Measurements from ENCODE around the gene PTPN14.

PTPN14 gene

DNA sequence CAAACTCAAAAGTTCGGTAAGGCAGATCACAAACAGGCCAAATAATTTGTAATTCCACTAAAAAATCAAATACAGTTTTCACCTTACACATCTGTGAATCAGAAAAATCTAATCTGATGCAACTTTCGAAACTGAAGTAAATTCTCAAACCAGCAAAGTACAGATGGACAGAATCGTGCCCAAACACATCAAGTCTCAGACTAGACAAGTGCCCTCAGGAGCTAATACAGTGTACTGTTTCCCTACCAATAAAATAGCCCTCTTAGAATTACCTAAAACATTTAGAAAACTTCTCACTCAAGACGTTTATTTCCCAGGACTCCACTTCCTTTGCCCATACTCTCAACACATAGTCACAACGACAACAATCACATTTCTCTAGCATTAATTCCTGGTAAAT, 136.3 kb downstream of the PTPN14 start:
- DNase-seq = no peak
- no peaks in the 10 kb centered on the region for H3K36me3 ChIP-seq
- H3K4me1 ChIP-seq = no peaks in the 10 kb centered on the region
- H3K4me3 ChIP-seq (ENCODE audit: low read depth, low read length) = no peak overlapping the region
- peaks cover 22% of the 10 kb centered on the region for H3K27me3 ChIP-seq
- TF ChIP-seq, protein P1, sequence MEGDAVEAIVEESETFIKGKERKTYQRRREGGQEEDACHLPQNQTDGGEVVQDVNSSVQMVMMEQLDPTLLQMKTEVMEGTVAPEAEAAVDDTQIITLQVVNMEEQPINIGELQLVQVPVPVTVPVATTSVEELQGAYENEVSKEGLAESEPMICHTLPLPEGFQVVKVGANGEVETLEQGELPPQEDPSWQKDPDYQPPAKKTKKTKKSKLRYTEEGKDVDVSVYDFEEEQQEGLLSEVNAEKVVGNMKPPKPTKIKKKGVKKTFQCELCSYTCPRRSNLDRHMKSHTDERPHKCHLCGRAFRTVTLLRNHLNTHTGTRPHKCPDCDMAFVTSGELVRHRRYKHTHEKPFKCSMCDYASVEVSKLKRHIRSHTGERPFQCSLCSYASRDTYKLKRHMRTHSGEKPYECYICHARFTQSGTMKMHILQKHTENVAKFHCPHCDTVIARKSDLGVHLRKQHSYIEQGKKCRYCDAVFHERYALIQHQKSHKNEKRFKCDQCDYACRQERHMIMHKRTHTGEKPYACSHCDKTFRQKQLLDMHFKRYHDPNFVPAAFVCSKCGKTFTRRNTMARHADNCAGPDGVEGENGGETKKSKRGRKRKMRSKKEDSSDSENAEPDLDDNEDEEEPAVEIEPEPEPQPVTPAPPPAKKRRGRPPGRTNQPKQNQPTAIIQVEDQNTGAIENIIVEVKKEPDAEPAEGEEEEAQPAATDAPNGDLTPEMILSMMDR (IDR thresholded peaks at IDR 0.05; ENCODE audit: low read depth, low read length) = no peak
- no peaks in the 10 kb centered on the region for H3K9me3 ChIP-seq

DNA sequence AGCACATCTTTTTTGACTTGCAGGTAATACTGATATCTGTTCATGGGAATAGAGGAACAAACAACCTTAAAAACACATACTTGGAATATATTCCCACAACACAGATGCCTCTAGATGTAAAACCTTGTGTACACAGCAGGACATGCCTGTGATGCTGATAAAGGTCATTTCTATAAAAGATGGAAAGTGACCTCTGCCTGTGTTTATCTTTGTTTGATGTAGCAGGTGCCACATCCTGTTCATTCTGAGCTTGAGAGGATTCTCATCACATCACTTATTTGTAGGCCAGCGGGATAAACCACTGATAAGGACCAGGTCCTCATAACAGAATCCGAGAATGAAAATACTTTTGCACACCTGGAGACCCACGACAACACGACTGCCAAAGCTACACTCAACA, 136.7 kb downstream of the PTPN14 start:
- no peaks in the 10 kb centered on the region for H3K9me3 ChIP-seq
- DNase-seq = no peak
- TF ChIP-seq, protein P1 (IDR thresholded peaks at IDR 0.05; ENCODE audit: low read depth, low read length) = no peak
- H3K36me3 ChIP-seq = no peaks in the 10 kb centered on the region
- H3K4me1 ChIP-seq = no peaks in the 10 kb centered on the region
- H3K27me3 ChIP-seq = peaks cover 17% of the 10 kb centered on the region
- H3K4me3 ChIP-seq (ENCODE audit: low read depth, low read length) = no peak overlapping the region

DNA sequence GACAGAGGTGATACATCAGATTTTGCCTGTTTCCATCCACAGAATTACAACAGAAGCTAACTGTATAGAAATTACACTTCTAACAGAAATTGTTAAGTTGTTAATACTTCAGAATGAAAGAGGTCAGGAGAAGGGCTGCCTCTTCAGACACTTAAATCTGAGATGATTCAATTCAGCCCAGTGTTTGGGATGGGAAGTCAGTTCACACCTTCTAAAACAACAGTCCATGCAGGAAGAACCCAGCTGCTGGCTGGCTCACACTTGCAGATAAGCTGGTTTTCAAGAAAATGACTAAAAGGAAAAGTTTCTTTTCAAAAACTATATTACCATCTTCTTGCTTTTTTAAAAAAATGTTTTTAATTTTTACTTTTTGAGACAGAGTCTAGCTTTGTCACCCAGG, 138.1 kb downstream of the PTPN14 start:
- H3K36me3 ChIP-seq = no peaks in the 10 kb centered on the region
- H3K27me3 ChIP-seq = peaks cover 10% of the 10 kb centered on the region
- no peaks in the 10 kb centered on the region for H3K9me3 ChIP-seq
- TF ChIP-seq, protein P1 (IDR thresholded peaks at IDR 0.05; ENCODE audit: low read depth, low read length) = no peak
- DNase-seq = no peak
- no peak overlapping the region for H3K4me3 ChIP-seq (ENCODE audit: low read depth, low read length)
- H3K4me1 ChIP-seq = no peaks in the 10 kb centered on the region

DNA sequence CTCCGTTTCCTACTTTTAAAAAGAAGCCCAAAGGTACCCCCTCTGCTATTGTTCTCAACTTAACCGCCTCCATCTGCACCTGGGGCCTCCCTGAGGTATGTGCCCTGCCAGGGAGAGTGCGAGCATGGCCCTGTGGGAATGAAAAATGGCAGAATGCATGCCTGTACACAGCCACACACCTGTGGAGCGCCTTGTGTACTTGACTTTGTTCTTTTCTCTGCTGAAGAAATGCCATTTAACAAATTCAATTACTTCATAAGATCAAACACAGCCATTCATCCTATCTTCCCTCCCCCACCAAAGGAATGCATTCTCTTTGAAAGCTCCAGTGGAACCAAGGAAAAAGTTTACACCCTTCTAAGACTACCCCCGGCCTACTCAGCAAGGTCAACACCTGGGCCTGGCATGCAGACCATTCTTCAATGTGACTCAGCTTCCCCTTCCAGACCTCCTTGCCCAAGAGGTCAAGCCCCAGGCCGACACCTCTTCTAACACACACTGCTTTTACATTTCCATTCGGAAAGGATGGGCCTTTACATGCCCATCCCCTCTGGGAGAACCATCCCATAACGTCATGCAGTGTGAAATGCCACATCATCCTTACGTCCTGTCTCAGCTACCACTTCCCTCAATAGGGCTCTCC, 146.7 kb downstream of the PTPN14 start:
- Histone ChIP-seq H3K4me1 (no peaks in the 10 kb centered on the region), H3K4me3 (ENCODE audit: low read depth, low read length) (no peak overlapping the region), H3K36me3 (no peaks in the 10 kb centered on the region), H3K9me3 (no peaks in the 10 kb centered on the region), H3K27me3 (peaks cover 6% of the 10 kb centered on the region)
- TF ChIP-seq, protein P1 (IDR thresholded peaks at IDR 0.05; ENCODE audit: low read depth, low read length) = no peak
- DNase-seq = no peak

DNA sequence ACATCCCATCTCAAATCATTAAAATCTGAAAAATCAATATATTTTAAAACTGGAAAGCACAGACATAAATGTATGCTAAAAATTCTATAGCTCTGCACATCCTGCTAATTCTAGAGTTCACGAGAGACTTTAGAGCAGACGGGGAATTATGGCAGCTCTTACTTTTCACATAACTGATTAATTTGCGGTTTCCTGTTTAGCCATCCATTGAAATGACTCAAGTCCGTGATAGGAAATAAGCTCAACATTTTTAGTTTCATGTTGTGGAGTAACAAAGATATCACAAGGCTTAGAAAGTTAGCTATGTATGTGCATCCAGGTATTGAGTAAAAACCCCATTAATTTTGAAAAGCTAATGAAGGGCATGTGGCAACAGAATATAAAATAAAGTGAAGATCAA, 147.2 kb downstream of the PTPN14 start:
- TF ChIP-seq, protein P1 (IDR thresholded peaks at IDR 0.05; ENCODE audit: low read depth, low read length) = no peak
- H3K36me3 ChIP-seq = no peaks in the 10 kb centered on the region
- H3K9me3 ChIP-seq = no peaks in the 10 kb centered on the region
- peaks cover 8% of the 10 kb centered on the region for H3K27me3 ChIP-seq
- H3K4me1 ChIP-seq = no peaks in the 10 kb centered on the region
- H3K4me3 ChIP-seq (ENCODE audit: low read depth, low read length) = no peak overlapping the region
- no peak for DNase-seq

DNA sequence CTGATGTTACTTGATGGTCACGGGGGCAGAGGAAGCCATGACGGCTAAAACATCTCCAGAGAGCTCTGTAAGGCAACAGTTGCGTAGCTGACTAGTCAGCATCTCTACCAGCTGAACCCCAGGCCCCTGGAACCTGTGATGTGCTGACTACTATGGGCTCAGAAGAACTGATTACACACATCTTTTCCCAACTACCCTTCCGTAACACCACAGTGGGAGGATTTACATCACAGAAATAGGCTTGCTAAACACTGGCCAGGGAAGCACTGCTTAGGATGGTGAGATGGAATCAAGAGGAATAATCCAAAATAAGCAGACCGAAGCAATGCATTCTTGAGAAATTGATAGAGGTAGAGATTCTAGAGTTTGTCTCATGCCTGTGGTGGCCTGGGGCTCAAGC, 148.0 kb downstream of the PTPN14 start:
- TF ChIP-seq, protein P1 (IDR thresholded peaks at IDR 0.05; ENCODE audit: low read depth, low read length) = no peak
- no peak overlapping the region for H3K4me3 ChIP-seq (ENCODE audit: low read depth, low read length)
- H3K9me3 ChIP-seq = no peaks in the 10 kb centered on the region
- DNase-seq = no peak
- peaks cover 7% of the 10 kb centered on the region for H3K27me3 ChIP-seq
- no peaks in the 10 kb centered on the region for H3K4me1 ChIP-seq
- no peaks in the 10 kb centered on the region for H3K36me3 ChIP-seq

All from BE2C (cell line).